NCI-H1048 (cell line): ENCODE data around the gene BAIAP2.

Experiments
- DNase-seq: peaks from one replicate; lab custom pipeline; 2025; lab: John Stamatoyannopoulos, UW

BAIAP2 gene

GRCh38 chr17:81034779-81035520, at the start of gene BAIAP2:
Gene BAIAP2, plus strand, starts transcription at chr17:81035151. Its CDS starts 104 bp downstream, at chr17:81035255.
- peak; percentile 89 for DNase-seq

GRCh38 chr17:80986046-80986445, 48.9 kb upstream of the BAIAP2 start:
- no peak for DNase-seq

- no peak for DNase-seq
Measured at GRCh38 chr17:80986816-80987475, 48.0 kb upstream of the BAIAP2 start.

GRCh38 chr17:80987941-80988461, 47.0 kb upstream of the BAIAP2 start:
- no peak for DNase-seq

- no peak for DNase-seq
Measured at GRCh38 chr17:80989586-80989913, 45.4 kb upstream of the BAIAP2 start.

GRCh38 chr17:80990921-80991644, 43.9 kb upstream of the BAIAP2 start:
- DNase-seq = no peak

GRCh38 chr17:80991645-80992076, 43.3 kb upstream of the BAIAP2 start, which contains the start of gene CHMP6:
Gene CHMP6, plus strand, starts transcription at chr17:80991841. Its CDS starts 78 bp downstream, at chr17:80991919.
- DNase-seq = peak; percentile 48

- no peak for DNase-seq
Measured at GRCh38 chr17:80992077-80992947, 42.6 kb upstream of the BAIAP2 start.

GRCh38 chr17:80992948-80993624, 41.9 kb upstream of the BAIAP2 start:
- no peak for DNase-seq

- no peak for DNase-seq
Measured at GRCh38 chr17:80995131-80995530, 39.8 kb upstream of the BAIAP2 start.

- no peak for DNase-seq
Measured at GRCh38 chr17:80996422-80997305, 38.3 kb upstream of the BAIAP2 start.

GRCh38 chr17:80997424-80998117, 37.4 kb upstream of the BAIAP2 start:
- no peak for DNase-seq

GRCh38 chr17:80998118-80998747, 36.7 kb upstream of the BAIAP2 start:
- DNase-seq = no peak

- no peak for DNase-seq
Measured at GRCh38 chr17:80998748-80999535, 36.0 kb upstream of the BAIAP2 start.

GRCh38 chr17:80999536-81000333, 35.2 kb upstream of the BAIAP2 start:
- no peak for DNase-seq

GRCh38 chr17:81000334-81000630, 34.7 kb upstream of the BAIAP2 start:
- no peak for DNase-seq

- DNase-seq = no peak
Measured at GRCh38 chr17:81000631-81001357, 34.2 kb upstream of the BAIAP2 start.
